ENCODE data around the gene FRMPD2.
"Not testable (repeated sequence)": the region's sequence is repeated elsewhere in the genome, so short reads cannot be mapped to it uniquely, and the experiment has no call there.

FRMPD2 gene

DNA sequence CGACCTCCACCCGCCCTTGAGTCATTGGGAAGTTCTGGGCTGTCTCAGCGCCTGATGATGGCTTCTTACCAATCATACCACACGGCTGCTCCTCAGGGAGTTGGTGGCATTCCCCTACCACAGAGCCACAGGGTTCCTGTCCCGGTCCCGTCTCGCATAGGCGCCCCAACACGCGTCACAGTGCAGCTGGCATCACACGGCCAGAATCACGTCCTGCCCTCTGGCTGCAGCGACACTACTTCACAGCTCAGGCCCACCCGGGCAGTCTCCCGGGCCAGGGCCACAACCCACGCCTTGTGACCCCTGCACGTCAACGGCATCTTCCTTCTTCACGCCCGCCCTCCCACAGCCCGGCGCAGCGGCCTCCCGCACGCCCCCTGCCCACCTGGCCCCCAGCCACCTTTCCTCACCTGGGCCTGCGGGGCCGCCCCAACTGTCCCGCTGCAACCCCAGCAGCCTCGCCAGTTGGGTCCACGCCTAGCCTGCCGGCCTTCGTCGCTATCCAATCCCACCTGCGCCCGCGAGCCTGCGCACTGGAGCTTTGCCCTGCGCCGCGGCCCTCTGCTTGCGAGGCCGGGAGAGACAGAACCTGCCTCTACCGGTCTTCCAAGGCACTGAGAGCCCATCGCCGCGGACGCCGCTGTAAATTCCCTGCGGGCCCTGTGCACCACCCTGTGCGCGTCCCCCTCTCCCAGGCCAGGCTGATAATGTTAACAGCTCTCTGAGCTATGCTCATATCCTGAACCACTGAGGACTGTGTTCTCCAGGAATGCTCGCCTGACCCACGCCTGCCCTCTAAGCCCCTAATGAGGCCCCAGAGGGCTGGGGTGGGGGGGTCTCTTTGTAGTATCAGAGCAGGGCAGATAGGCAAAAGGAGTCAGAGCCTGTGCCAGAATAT is 134.3 kb downstream of the FRMPD2 start:
- H3K4me3 ChIP-seq (ENCODE audit: low read length): not testable (repeated sequence)

DNA sequence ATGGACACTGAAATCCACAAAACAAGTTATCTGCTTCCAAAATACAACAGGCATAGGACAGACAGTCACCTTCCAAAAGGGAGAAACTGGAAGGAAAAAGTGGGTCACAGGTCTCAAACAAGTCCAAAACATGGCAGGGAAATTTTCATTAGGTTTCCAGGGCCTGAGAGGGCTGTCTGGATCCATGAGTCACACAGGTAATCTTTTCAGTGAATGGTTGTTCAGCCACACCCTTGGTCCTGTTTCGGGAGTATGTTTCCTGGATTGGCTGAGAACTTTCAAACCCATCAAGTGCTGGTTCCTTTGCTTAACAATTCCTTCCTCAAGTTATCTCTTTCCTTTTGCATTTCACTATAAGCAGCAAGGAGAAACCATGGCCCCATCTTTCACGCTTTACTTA is 145.5 kb downstream of the FRMPD2 start:
- H3K4me3 ChIP-seq (ENCODE audit: low read length): not testable (repeated sequence)

- H3K4me3 ChIP-seq (ENCODE audit: low read length): not testable (repeated sequence)
Observed at GRCh38 chr10:48126251-48126650, 148.2 kb downstream of the FRMPD2 start.

DNA sequence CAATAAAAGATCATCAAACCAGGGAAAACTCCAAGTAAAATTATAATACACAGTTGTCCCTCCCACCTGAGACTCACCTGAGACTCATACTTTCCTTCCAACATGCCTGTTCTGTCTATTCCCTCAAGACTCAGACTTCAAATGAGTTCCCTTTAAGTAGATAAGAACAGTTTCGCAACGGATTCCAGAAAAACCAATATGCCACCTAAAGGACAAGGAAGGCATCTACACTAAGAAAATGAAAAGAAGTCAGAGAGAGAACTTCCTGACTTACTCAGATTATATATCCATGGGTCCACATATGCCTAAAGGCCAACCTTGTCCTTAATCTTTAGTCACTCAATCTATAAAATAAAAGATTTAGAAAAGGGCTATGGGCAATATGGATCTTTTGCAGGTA is 148.9 kb downstream of the FRMPD2 start:
- not testable (repeated sequence) for H3K4me3 ChIP-seq (ENCODE audit: low read length)

- H3K4me3 ChIP-seq (ENCODE audit: low read length): not testable (repeated sequence)
Observed at GRCh38 chr10:48122618-48123017, 151.9 kb downstream of the FRMPD2 start.

GRCh38 chr10:48110277-48110676 is 164.2 kb downstream of the FRMPD2 start:
- not testable (repeated sequence) for H3K4me3 ChIP-seq (ENCODE audit: low read length)

Data from GM08714 (cell line).